HG03060 (cell line): ENCODE measurements around the gene ENOPH1.
"Not testable (repeated sequence)": the region's sequence is repeated elsewhere in the genome, so short reads cannot be mapped to it uniquely, and the experiment has no call there.

Experiments used
- ATAC-seq: cut with Tn5 transposase; IDR thresholded peaks from one replicate; pipeline ENCODE4 v1.9.1; 2021; ENCODE audit warnings: low read depth, moderate number of reproducible peaks; ENCODE audit not compliant: unreplicated experiment

The ENOPH1 gene

DNA sequence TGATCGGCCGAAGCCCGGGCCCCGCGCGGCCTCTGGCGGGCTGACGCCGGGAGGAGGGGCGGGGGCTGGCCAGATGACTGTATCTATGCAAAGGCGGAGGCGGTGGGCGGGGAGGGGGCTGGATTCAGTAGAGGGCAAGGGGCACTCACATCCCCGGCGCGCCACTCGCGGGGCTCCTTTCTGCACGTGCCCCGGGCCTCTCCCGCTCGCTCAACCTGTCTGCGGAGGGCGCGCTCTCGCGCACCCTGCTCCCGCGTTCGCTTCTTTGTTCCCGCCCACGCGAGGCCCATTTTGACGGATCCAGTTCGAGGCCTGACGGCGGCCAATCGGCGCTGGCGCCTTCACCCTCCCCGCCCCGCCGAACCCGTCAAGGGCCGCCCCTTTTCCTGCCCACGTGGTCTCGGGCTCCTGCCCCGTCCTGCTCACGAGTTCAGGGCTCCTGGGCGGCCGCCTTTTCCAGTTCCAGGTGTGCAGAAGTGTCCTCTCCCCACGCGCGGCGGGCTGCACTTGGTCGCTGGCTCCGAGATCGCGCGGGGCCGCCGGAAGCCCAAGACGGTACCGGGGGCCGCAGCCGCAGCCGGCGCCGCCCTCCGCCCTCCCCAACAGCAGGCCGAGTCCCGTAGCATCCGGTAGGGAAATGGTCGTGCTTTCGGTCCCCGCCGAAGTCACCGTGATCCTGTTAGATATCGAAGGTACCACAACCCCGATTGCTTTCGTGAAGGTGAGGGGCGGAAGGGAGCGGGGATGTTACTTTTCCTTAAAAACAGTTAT, at the start of gene ENOPH1, which contains the start of gene HNRNPDL:
Gene ENOPH1, plus strand, starts transcription at position 398 of the 771 bp plus-strand sequence. Its CDS starts 240 bp downstream, at position 638.
Gene HNRNPDL, minus strand, starts transcription at position 270 of the 771 bp plus-strand sequence. CDS start 772 bp downstream, outside the sequence.
- peak; percentile 49 for ATAC-seq

DNA sequence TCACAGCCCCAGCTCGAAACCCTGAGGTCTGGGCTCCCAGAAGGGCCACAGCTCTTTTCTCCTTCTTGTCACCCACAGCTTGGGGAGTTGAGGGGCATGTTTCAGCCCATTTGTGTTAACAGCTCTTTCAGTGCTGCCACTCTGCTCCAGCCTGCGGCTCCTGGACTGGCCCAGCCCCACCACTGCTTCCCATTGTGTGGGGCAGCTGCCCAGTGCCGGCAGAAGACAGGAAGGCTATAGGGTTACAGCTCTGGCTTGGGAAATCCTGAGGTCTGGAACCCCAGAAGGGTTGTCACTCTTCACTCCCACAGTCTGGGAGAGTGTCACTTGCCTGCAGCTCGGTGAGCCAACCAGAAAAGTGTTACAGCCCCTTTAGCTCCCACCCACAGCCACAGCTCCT, 49.6 kb upstream of the ENOPH1 start:
- ATAC-seq = no peak

DNA sequence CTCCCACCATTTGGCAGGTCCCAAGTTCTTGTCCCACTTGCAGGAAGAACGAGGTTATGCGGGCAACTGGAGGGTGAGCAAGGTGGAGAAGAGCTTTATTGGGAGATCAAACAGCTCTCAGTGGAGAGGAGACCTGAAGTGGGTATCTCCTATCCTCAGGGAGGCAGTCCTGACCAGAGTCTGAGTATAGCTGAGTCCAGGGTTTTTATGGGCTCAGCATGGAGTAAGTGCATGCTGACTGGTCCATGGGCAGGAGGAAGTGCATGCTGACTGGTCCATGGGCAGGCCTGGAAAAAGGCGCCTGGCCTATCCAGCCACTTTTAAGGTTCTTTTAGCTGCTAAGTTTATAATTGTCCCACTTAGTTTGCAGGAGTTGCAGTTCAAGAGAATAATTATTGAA, 49.2 kb upstream of the ENOPH1 start:
- ATAC-seq = no peak

- no peak for ATAC-seq
Measured at GRCh38 chr4:82381661-82382296, 48.6 kb upstream of the ENOPH1 start.

DNA sequence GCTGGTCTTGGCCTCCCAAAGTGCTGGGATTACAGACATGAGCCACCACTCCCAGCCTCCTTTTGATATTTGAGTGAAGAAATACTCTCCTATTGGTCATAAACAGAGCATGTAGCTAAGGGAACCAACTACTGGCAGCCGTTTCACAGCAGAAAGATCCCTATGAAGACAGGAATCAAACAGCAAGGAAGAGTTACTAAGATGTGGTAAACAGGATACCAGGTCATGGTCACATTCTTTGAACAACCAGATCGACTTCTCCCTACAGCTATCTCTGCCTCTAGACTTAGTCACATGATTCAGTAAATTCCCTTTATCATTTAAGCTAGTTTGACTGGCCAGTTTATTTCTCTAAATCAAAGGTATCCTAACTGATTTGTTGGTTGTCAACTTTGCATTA, 47.6 kb upstream of the ENOPH1 start:
- ATAC-seq = no peak

- not testable (repeated sequence) for ATAC-seq
Measured at GRCh38 chr4:82386312-82386711, 44.1 kb upstream of the ENOPH1 start.

DNA sequence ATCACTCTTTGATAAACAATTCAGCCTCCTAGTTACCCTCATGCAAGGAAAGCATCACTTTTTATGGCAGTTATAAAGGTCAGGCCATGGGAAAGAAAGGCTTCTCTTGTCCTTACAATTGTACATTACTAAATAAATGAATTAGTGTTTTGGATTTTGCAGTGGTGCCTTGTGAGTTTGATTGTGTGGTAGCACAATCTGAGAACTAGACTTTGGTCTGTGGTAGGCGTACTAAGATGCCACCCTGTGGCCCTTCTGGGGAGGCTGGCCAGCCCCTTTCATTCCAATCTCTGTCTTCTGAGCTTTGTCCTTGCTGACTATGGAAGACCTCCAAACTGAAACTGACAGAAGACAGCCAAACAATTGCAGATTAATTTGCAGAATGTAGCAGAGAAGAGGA, 42.0 kb upstream of the ENOPH1 start:
- no peak for ATAC-seq

DNA sequence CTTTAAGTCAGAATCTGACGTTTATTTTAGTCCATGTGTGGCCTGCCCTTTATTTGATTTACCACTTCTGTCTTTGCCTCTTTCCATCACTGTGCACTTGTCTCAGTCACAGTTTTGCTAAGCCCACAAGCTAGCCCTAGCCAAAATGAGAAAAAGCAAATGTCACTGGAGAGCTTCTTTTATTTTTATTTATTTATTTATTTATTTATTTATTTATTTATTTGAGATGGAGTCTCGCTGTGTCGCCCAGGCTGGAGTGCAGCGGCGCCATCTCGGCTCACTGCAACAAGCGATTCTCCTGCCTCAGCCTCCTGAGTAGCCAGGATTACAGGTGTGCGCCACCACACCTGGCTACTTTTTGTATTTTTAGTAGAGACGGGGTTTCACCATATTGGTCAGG, 40.3 kb upstream of the ENOPH1 start:
- ATAC-seq = not testable (repeated sequence)

DNA sequence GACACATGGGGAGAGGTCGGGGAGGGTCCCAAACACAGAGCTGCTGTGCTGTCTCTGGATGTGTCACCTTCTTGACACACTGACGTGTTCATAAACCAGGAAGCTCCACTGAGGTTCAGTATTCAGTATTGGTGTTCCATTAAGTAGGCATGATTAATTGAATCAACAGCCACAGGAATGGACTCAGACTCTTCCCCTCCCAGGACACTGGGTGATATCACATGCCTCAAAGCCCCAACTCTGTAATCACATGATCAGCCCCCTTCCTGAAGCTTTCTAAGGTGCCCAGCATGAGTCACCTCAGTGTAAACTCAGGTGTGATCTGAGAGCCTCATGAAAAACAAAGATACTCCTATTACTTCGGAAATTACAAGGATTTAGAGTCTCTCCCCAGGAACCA, 35.5 kb upstream of the ENOPH1 start:
- ATAC-seq = no peak

DNA sequence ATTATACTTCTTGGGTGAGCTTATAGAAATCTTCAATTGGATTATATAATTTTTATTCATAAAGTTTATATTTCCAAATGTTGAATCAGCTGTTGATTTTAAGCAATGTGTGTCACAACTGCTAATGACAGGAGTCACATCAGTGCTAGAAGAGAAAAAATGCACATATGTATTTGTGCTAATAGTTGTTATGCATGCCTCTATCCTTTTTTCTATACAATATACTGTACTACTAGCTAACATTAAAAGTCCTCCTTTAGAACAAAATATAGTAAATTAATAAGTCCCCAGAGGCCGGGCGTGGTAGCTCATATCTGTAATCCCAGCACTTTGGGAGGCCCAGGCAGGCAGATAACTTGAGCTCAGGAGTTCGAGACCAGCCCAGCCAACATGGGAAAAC, 32.9 kb upstream of the ENOPH1 start:
- no peak for ATAC-seq

GRCh38 chr4:82398263-82398662, 32.1 kb upstream of the ENOPH1 start:
- ATAC-seq = no peak

GRCh38 chr4:82401600-82401999, 28.8 kb upstream of the ENOPH1 start:
- no peak for ATAC-seq

DNA sequence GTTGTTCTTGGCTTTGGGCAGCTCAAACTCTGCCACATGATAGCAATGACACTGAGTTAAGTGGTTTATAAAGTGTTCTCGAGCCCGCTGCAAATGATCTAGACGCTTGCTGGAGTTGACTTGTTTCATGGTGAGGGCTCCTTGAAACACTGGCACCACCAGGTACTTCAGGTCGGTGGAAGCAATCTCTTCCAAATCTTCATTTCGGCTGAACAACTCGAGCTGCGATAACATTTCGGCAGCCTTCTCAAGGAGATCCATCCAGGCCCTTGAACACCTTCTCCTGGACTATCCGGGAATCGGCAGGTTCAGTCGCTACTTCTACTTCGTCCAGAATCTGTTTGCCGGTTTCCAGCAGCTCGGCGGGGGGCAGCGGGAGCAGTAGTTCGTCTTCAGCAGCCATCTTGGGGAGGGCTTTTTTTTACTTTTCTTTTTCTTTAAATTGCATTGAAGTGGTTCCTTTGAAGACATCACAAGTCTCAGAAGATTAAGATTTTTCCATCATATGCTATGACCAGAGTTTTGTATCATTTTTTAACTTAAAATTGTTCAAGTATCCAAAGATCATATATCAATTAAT, 28.1 kb upstream of the ENOPH1 start:
- ATAC-seq = no peak

DNA sequence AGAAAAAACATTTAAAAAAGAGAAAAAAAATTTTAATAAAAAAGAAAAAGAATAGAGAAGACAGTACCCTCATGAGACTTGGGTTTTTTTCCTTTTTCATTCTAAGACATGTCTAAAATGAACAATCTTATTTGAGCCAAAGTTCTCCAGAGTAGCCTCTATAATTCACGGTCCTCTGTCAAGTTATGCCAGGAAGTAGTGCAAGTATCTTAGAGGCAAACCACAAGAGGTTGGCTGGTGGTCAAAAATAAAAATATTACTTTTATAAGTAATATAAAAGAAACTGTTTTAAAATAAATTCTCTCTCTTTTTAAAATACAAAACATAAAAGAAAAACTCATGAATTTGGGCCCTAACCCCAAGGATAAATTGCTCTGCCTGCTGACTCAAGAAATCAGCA, 26.7 kb upstream of the ENOPH1 start:
- no peak for ATAC-seq

- not testable (repeated sequence) for ATAC-seq
Measured at GRCh38 chr4:82415061-82415460, 15.3 kb upstream of the ENOPH1 start.

DNA sequence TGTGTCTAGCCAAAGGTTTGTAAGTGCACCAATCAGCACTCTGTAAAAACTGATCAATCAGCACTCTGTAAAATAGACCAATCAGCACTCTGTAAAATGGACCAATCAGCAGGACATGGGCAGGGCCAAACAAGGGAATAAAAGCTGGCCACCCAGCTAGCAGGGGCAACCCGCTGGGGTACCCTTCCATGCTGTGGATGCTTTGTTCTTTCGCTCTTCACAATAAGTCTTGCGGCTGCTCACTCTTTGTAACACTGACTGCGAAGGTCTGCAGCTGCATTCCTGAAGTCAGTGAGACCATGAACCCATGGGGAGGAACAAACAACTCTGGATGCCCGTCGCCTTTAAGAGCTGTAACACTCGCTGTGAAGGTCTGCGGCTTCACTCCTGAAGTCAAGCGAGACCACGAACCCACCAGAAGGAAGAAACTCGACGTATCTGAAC, 14.4 kb upstream of the ENOPH1 start:
- no peak for ATAC-seq

DNA sequence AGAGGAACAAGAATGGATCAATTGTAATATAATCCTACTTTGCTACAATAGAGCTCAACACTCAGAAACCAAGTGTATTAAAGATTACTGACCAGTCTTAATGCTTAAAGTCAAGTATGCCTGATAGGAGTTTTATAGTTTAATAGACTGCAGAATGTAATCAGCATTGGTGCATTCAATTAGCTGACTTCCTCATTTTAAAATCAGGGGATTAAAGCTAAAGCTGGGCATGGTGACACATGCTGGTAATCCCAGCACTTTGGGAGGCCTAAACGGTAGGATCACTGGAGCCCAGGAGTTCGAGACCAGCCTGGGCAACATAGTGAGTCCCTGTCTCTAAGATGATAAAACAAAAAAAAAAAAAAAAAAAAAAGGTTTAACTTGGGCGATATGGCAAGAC, 10.9 kb upstream of the ENOPH1 start:
- ATAC-seq = no peak

GRCh38 chr4:82421796-82422560, 8.4 kb upstream of the ENOPH1 start:
- no peak for ATAC-seq

DNA sequence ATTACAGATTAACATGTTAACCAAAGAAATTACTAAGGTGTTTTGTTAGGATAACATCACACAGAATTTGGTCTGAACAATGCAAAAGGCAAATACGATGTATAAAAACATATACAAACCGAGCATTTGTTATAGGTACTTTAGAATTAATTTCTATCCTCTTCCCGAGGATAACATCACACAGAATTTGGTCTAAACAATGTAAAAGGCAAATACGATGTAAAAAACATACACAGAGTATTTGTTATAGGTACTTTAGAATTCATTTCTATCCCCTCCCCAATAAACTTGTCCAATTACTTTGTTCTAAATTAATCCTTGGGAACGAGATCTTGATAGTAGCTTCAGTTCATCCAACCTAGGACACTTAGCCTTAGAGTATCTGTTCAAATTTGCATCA, 7.8 kb upstream of the ENOPH1 start:
- no peak for ATAC-seq

DNA sequence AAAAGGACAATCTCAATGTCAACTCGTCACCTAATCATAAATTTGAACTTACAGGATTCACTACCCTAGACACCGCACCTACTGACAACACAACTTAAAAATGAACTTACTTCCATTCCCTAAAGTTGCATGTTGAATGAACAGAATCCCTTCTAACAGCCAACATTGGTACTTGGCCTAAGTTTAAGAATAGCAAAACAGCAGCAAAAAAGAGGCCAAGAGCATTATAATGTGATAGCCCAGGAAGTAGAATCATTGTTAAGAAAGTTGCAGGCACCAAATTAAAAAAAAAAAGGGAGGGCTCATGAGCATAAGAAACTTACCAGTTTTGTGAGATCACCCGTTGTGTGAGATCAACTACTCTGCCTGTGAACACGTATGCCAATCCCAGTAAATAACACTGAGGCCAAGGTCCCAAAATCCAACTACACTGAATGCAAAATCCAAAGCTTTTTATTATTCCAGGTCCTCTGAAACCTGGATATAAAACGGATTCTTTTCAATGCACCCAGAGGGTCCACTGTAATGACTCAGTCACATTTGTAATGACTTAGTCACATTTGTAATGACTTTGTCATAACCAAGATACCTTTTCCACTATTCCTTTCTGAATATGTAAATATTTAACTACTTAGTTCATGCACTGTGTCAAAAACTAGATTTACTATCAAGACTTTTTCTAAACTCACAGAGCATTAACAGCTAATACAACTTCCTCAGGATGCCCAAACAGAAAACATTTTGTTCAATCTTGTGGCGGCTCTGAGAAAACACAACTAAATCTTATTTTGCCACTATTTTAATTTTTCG, 6.9 kb upstream of the ENOPH1 start:
- no peak for ATAC-seq
